Measurements from ENCODE around the gene SLC32A1.
A peak's percentile ranks its signal among the peaks of the same experiment; 100 is the strongest.

SLC32A1 gene

DNA sequence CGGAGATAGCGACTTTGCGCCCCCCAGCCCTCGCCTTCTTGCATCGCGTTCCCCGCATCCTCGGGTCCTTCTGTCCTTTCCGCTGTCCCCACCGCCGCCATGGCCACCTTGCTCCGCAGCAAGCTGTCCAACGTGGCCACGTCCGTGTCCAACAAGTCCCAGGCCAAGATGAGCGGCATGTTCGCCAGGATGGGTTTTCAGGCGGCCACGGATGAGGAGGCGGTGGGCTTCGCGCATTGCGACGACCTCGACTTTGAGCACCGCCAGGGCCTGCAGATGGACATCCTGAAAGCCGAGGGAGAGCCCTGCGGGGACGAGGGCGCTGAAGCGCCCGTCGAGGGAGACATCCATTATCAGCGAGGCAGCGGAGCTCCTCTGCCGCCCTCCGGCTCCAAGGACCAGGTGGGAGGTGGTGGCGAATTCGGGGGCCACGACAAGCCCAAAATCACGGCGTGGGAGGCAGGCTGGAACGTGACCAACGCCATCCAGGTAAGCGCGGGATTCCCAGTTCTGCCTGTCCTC is 401 bp downstream of the SLC32A1 start:
- no peaks in the 10 kb centered on the region for H3F3A ChIP-seq (ENCODE audit: low read depth)
- no peaks in the 10 kb centered on the region for H3K79me2 ChIP-seq (ENCODE audit: insufficient read depth, low read length)
- H3K36me3 ChIP-seq (ENCODE audit: insufficient read depth, low read length) = no peaks in the 10 kb centered on the region
- H3K4me3 ChIP-seq (ENCODE audit: low read length, poor library complexity, severe bottlenecking) = peak overlapping the region; percentile 7
- peaks cover 23% of the 10 kb centered on the region for H3K27me3 ChIP-seq (ENCODE audit: insufficient read depth, low read length, poor library complexity, severe bottlenecking)
- H3K9me3 ChIP-seq (ENCODE audit: insufficient read depth, low read depth, low read length) = no peaks in the 10 kb centered on the region
- TF ChIP-seq EZH2phosphoT487 (IDR thresholded peaks at IDR 0.05; ENCODE audit: borderline replicate concordance) = no peak
- TF ChIP-seq, protein P1, sequence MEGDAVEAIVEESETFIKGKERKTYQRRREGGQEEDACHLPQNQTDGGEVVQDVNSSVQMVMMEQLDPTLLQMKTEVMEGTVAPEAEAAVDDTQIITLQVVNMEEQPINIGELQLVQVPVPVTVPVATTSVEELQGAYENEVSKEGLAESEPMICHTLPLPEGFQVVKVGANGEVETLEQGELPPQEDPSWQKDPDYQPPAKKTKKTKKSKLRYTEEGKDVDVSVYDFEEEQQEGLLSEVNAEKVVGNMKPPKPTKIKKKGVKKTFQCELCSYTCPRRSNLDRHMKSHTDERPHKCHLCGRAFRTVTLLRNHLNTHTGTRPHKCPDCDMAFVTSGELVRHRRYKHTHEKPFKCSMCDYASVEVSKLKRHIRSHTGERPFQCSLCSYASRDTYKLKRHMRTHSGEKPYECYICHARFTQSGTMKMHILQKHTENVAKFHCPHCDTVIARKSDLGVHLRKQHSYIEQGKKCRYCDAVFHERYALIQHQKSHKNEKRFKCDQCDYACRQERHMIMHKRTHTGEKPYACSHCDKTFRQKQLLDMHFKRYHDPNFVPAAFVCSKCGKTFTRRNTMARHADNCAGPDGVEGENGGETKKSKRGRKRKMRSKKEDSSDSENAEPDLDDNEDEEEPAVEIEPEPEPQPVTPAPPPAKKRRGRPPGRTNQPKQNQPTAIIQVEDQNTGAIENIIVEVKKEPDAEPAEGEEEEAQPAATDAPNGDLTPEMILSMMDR (conservative IDR thresholded peaks at IDR 0.05; ENCODE audit: low read length) = no peak
- H2AFZ ChIP-seq (ENCODE audit: low read length) = no peak overlapping the region
- H3K4me2 ChIP-seq (ENCODE audit: low read depth, low read length, poor library complexity, severe bottlenecking) = peak overlapping the region; percentile 30
- no peaks in the 10 kb centered on the region for H3K9me2 ChIP-seq (replicated peaks; ENCODE audit: low read depth, low read length)
- H3K4me1 ChIP-seq (ENCODE audit: insufficient read depth, low read length, poor library complexity, severe bottlenecking) = peaks cover 4% of the 10 kb centered on the region
- H3K9ac ChIP-seq (ENCODE audit: low read depth, low read length, poor library complexity, severe bottlenecking) = no peak overlapping the region
- no peaks in the 10 kb centered on the region for H4K20me1 ChIP-seq (ENCODE audit: insufficient read depth, low read length, poor library complexity, severe bottlenecking)

DNA sequence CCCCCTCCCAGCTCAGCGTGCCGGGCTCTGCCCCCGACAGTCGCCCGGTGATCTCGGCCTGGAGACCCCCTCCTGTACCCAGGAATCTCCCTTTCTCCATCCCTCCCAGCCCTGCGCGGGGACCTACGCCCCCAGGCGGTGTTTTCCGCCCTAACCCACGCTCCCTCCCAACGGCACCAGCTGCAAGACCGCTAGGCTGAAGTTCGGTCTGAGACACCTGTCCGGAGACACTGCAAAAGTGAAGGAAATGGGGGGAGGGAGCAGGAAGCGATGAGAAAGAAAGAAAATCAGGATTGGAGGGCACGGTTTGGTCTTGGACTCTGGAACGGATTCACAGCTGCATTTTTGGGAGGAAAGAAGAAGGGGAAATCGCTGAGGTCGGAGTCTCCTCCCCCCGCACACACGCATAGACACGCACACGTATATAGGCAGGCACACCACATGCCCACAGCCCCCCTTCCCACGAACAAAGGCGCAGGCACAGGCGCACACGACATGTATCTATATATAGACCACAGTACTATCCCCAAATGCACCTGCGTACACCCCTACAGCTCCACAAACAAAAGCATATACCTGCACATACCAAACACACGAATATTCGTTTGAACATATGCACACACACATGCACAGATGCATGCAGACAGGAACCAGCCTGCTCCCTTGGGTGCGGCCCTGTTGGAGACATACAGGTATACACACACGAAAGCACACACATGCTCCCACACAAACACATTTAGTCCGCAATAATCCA is 1.0 kb downstream of the SLC32A1 start:
- Histone ChIP-seq H3F3A (ENCODE audit: low read depth) (no peaks in the 10 kb centered on the region), H3K9ac (ENCODE audit: low read depth, low read length, poor library complexity, severe bottlenecking) (no peak overlapping the region), H2AFZ (ENCODE audit: low read length) (peak overlapping the region; percentile 61; the same call in 1 of the 2 replicates), H3K9me3 (ENCODE audit: insufficient read depth, low read depth, low read length) (no peaks in the 10 kb centered on the region), H3K79me2 (ENCODE audit: insufficient read depth, low read length) (no peaks in the 10 kb centered on the region), H4K20me1 (ENCODE audit: insufficient read depth, low read length, poor library complexity, severe bottlenecking) (no peaks in the 10 kb centered on the region), H3K4me3 (ENCODE audit: low read length, poor library complexity, severe bottlenecking) (peak overlapping the region; percentile 7), H3K4me1 (ENCODE audit: insufficient read depth, low read length, poor library complexity, severe bottlenecking) (peaks cover 6% of the 10 kb centered on the region), H3K4me2 (ENCODE audit: low read depth, low read length, poor library complexity, severe bottlenecking) (peak overlapping the region; percentile 30), H3K36me3 (ENCODE audit: insufficient read depth, low read length) (no peaks in the 10 kb centered on the region), H3K27me3 (ENCODE audit: insufficient read depth, low read length, poor library complexity, severe bottlenecking) (peaks cover 26% of the 10 kb centered on the region), H3K9me2 (replicated peaks; ENCODE audit: low read depth, low read length) (no peaks in the 10 kb centered on the region)
- TF ChIP-seq EZH2phosphoT487 (IDR thresholded peaks at IDR 0.05; ENCODE audit: borderline replicate concordance) = no peak
- TF ChIP-seq, protein P1 (conservative IDR thresholded peaks at IDR 0.05; ENCODE audit: low read length) = no peak; the same call in 1 of the 2 replicates

DNA sequence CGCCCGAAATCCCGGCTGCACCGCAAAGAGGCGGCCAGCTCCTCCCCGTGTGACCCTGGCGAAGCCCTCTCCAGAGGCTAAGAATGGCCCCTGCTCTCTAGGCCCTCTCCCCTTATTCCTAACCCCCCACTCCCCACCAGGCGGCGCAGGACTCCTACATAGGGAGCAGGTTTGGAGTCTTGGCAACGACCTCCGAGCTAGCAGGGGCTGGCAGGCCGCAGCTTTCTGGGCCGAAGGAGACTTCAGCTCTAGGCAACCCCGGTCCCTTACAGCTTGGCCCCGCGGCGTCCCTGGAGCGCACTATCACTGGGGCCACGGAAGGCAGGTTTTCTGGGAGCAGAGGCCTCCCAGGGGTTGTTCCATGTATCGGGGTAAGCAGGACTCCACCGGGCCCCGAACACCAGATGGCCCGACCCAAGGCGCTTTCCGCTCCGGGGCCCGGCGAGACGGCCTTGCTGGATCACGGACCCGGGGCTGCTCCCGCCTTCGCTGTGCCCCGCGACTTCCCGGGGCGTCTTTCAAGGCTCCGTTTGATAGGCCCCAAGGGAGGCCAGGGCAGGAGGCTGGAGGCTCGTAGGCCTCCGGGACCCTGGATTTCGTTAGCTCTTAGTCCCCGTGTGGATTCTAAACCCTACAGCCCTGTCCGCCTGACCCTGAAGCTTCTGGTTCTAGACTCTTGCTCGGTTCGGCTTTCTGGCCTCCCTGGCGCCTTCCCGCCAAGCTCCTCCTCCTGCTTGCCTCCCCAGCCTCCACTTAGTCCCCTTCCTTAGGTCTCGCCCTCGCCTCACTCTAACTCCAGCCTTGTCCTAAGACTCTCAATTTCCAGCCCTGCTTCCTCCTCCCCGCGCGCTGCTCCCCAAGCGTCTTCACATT is 1.9 kb downstream of the SLC32A1 start:
- TF ChIP-seq, protein P1 (conservative IDR thresholded peaks at IDR 0.05; ENCODE audit: low read length) = peak; percentile 31
- no peak for TF ChIP-seq EZH2phosphoT487 (IDR thresholded peaks at IDR 0.05; ENCODE audit: borderline replicate concordance)
- no peaks in the 10 kb centered on the region for H3K9me2 ChIP-seq (replicated peaks; ENCODE audit: low read depth, low read length)
- no peak overlapping the region for H3K4me2 ChIP-seq (ENCODE audit: low read depth, low read length, poor library complexity, severe bottlenecking)
- no peaks in the 10 kb centered on the region for H3K9me3 ChIP-seq (ENCODE audit: insufficient read depth, low read depth, low read length)
- H3K9ac ChIP-seq (ENCODE audit: low read depth, low read length, poor library complexity, severe bottlenecking) = no peak overlapping the region
- peaks cover 28% of the 10 kb centered on the region for H3K27me3 ChIP-seq (ENCODE audit: insufficient read depth, low read length, poor library complexity, severe bottlenecking)
- H4K20me1 ChIP-seq (ENCODE audit: insufficient read depth, low read length, poor library complexity, severe bottlenecking) = no peaks in the 10 kb centered on the region
- no peak overlapping the region for H2AFZ ChIP-seq (ENCODE audit: low read length)
- no peaks in the 10 kb centered on the region for H3K79me2 ChIP-seq (ENCODE audit: insufficient read depth, low read length)
- peaks cover 9% of the 10 kb centered on the region for H3K4me1 ChIP-seq (ENCODE audit: insufficient read depth, low read length, poor library complexity, severe bottlenecking)
- no peak overlapping the region for H3K4me3 ChIP-seq (ENCODE audit: low read length, poor library complexity, severe bottlenecking)
- no peaks in the 10 kb centered on the region for H3F3A ChIP-seq (ENCODE audit: low read depth)
- H3K36me3 ChIP-seq (ENCODE audit: insufficient read depth, low read length) = no peaks in the 10 kb centered on the region
